ENCODE measurements around the gene AGT. TPM values are rescaled to one million over a fixed set of nuclear protein-coding genes. Genes with fewer than 3 reads are reported as not detected.

The AGT gene
- total RNA-seq, 2 donors from 2014 or later, result 4.1 to 5.3 TPM

DNA sequence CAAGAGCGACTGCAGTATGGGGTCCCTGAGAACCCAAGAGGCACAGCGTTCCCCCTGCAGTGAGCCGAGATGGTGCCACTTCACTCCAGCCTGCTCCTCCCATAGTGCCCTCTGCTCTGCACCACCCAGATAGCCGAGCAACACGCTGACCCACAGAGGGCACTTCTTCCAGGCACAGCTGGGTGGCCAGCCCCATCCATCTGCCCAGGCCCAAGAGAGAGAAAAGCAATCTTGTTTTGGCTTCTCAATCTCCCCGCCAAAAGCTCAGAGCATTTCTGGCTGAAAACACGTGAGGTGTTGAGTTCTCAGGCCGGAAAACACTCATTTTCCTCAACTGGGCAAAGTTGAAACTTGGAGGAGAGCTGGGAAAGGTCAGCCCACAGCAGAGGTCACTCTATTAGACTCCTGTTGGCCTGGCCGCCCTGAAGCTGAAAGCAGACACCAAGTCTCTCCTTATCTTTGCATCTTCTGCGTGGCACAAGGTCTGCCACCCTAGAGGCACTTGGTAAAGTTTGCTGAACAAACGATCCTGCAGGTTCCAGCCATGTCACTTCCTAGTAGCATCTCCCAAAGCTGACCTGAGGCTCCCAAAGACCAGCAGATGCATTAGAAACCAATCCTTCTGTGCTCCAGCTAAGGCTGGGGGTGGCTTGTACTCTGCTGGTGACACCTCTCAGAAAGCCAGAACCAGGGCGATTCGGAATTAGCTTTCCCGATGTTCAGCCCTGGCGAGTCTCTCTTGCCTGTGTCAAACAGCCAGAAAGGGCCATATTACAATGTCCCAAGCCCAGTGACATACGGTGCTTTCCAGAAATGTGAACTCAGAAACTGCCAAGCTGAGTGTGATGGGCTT is 44.2 kb upstream of the AGT start:
- intact Hi-C loops (cut with DNase I), result no loop called here
- H3K27ac ChIP-seq, result no peak overlapping the region
- no peaks in the 10 kb centered on the region for H3K27me3 ChIP-seq
- TF ChIP-seq, protein P1, sequence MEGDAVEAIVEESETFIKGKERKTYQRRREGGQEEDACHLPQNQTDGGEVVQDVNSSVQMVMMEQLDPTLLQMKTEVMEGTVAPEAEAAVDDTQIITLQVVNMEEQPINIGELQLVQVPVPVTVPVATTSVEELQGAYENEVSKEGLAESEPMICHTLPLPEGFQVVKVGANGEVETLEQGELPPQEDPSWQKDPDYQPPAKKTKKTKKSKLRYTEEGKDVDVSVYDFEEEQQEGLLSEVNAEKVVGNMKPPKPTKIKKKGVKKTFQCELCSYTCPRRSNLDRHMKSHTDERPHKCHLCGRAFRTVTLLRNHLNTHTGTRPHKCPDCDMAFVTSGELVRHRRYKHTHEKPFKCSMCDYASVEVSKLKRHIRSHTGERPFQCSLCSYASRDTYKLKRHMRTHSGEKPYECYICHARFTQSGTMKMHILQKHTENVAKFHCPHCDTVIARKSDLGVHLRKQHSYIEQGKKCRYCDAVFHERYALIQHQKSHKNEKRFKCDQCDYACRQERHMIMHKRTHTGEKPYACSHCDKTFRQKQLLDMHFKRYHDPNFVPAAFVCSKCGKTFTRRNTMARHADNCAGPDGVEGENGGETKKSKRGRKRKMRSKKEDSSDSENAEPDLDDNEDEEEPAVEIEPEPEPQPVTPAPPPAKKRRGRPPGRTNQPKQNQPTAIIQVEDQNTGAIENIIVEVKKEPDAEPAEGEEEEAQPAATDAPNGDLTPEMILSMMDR (IDR thresholded peaks at IDR 0.05), result no peak
- H3K9me3 ChIP-seq, result no peaks in the 10 kb centered on the region
- H3K9ac ChIP-seq (ENCODE audit: low read depth in 2 of 2, low read length in 2 of 2), result no peak overlapping the region
- H3K4me1 ChIP-seq, result peaks cover 5% of the 10 kb centered on the region
- no peaks in the 10 kb centered on the region for H3K36me3 ChIP-seq
- no peak for DNase-seq
- H3K4me3 ChIP-seq, result no peak overlapping the region

DNA sequence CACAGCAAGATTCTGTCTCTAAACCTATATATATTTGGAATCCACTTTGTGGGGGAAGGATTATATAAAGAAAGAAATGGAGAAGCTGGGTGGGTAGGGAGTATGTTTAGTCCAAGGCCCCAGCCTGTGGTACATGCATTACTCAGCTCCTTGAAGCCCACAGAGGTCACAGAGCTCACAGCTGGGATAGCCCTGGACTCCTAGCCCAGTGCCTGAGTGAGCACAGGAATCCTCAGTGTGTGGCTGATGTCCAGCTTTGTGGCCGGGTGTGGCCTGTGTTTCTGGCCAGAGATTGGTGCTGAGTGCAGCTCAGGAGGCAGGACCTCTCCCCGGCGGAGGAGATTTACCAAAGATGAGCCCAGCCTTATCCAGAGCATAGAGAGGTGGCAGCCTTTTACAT is 40.9 kb upstream of the AGT start:
- peak; percentile 40 for DNase-seq
- peaks cover 8% of the 10 kb centered on the region for H3K4me1 ChIP-seq
- no peaks in the 10 kb centered on the region for H3K9me3 ChIP-seq

DNA sequence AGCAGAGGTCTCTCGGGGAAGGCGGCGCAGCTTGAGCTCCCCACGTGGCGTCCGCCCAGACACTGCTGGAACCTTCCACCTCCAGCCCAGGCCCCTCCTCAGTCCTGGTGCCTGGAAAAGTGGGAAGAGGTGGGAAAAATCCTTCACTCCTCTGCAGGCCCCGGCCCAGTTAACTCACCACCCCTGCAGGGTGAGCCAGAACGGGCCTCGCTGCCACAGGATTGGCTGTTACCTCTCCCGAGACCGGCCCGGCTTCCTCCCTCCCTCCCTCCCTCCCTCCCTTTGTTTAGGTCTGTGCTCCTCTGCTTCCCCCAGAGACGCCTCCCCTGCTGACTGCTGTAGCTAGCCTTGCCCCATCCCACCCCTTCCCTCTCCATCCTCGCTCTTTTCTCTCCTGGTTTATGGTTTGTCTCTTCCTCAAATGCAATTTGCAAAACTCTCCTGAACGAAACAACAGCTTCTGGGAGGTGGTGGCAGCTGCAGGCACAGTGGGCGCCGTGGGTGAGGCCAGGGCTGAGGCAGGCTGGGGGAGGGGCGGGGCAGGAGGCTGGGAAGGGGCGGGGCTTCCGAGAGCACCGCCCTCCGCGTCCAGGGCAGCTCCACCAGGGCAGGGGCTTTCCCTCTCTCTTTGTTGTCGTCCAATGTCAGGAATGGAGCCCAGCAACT is 39.8 kb upstream of the AGT start:
- TF ChIP-seq, protein P1 (IDR thresholded peaks at IDR 0.05), result no peak
- Histone ChIP-seq H3K27me3 (no peaks in the 10 kb centered on the region), H3K36me3 (no peaks in the 10 kb centered on the region), H3K9ac (ENCODE audit: low read depth in 2 of 2, low read length in 2 of 2) (peak overlapping the region; percentile 32 to 73), H3K9me3 (no peaks in the 10 kb centered on the region), H3K27ac (peak overlapping the region; percentile 78), H3K4me1 (peaks cover 8% of the 10 kb centered on the region), H3K4me3 (no peak overlapping the region)
- DNase-seq, result peak; percentile 72
- intact Hi-C loops (cut with DNase I), result no loop called here

More for the DNA sequence above, 40.9 kb upstream of the AGT start:
- no peaks in the 10 kb centered on the region for H3K36me3 ChIP-seq
- H3K27me3 ChIP-seq, result no peaks in the 10 kb centered on the region
- intact Hi-C loops (cut with DNase I), result no loop called here
- H3K27ac ChIP-seq, result no peak overlapping the region
- H3K4me3 ChIP-seq, result no peak overlapping the region
- TF ChIP-seq, protein P1 (IDR thresholded peaks at IDR 0.05), result no peak
- H3K9ac ChIP-seq (ENCODE audit: low read depth in 2 of 2, low read length in 2 of 2), result no peak overlapping the region

DNA sequence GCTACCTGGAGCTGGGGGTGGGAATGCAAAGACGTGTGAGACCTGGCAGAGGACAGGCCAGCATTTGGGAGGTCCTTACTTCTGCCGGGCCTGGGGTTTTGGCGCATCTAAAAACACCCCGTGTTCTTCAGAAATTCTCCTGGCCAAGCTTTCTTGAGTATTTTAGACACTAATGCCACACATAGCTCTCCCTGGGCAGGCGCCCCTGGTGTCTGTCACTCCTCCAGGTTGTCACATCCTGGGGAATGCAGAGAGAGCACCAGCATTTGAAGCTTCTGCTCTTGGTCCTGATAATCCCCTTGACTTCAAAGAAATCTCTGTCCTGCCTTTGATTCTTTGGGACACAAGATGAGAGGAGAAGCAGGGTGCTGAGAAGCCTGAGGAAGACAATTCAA is 39.3 kb upstream of the AGT start:
- Histone ChIP-seq H3K4me1 (peaks cover 8% of the 10 kb centered on the region), H3K4me3 (no peak overlapping the region), H3K36me3 (no peaks in the 10 kb centered on the region), H3K27ac (peak overlapping the region; percentile 78), H3K9me3 (no peaks in the 10 kb centered on the region), H3K27me3 (no peaks in the 10 kb centered on the region), H3K9ac (ENCODE audit: low read depth in 2 of 2, low read length in 2 of 2) (peak overlapping the region; percentile 32 to 73)
- DNase-seq, result no peak
- intact Hi-C loops (cut with DNase I), result no loop called here
- TF ChIP-seq, protein P1 (IDR thresholded peaks at IDR 0.05), result no peak

DNA sequence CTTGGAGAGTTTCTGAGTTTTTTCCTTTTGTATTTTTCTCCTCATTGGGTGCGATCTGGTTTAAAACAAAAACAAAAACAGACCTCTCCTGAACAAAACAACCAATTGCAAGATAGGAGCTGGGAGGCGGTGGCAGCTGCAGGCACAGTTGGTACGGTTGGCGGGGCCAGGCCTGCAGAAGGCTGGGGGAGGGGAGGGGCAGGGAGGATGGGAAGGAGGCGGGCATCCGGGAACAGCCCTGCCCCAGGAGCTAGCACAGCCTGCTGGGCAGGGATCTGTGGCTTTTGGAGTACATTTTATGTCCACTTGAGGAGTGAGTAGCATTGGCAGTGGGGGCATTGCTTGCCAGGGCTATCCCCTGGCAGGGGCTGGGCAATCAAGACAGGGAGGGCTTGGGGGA is 38.5 kb upstream of the AGT start:
- no peaks in the 10 kb centered on the region for H3K27me3 ChIP-seq
- no peaks in the 10 kb centered on the region for H3K9me3 ChIP-seq
- H3K4me3 ChIP-seq, result no peak overlapping the region
- H3K27ac ChIP-seq, result peak overlapping the region; percentile 78
- TF ChIP-seq, protein P1 (IDR thresholded peaks at IDR 0.05), result no peak
- H3K36me3 ChIP-seq, result no peaks in the 10 kb centered on the region
- intact Hi-C loops (cut with DNase I), result no loop called here
- peaks cover 8% of the 10 kb centered on the region for H3K4me1 ChIP-seq
- H3K9ac ChIP-seq (ENCODE audit: low read depth in 2 of 2, low read length in 2 of 2), result peak overlapping the region; percentile 32 to 82
- peak; percentile 89 for DNase-seq
